Ectodermal cell (in vitro differentiated cells): Measurements from ENCODE around the gene BLMH.

Experiments used
- H3K27ac ChIP-seq: 2 replicates; pipeline ENCODE4 v1.7.0; 2013; ENCODE audit warnings: mild to moderate bottlenecking, low read depth, low read length; ENCODE audit not compliant: insufficient read depth, poor library complexity, severe bottlenecking
- H3K27me3 ChIP-seq: 2 replicates; pipeline ENCODE4 v1.7.0; 2013; ENCODE audit warnings: mild to moderate bottlenecking, low read length; ENCODE audit not compliant: insufficient read depth, control insufficient read depth, poor library complexity, severe bottlenecking
- H3K36me3 ChIP-seq: one replicate; pipeline ENCODE4 v1.7.0; 2013; ENCODE audit warnings: low read length; ENCODE audit not compliant: control insufficient read depth, insufficient read depth
- H3K4me1 ChIP-seq: one replicate; pipeline ENCODE4 v1.7.0; 2013; ENCODE audit warnings: low read length; ENCODE audit not compliant: control insufficient read depth, insufficient read depth
- H3K4me3 ChIP-seq: 2 replicates; pipeline ENCODE4 v1.7.0; 2013; ENCODE audit warnings: low read depth, low read length, control low read depth; ENCODE audit not compliant: insufficient read depth
- H3K9me3 ChIP-seq: 2 replicates; pipeline ENCODE4 v1.7.0; 2013; ENCODE audit warnings: mild to moderate bottlenecking, low read length, moderate library complexity; ENCODE audit not compliant: control insufficient read depth
- WGBS, 2 experiments: methylation state at CpG; one replicate each; pipeline ENCODE4 v1.1.7; 2013; ENCODE audit warnings: missing lambda C conversion rate in 2 of 2; 5-methylcytosine and 5-hydroxymethylcytosine counted together

The BLMH gene

DNA sequence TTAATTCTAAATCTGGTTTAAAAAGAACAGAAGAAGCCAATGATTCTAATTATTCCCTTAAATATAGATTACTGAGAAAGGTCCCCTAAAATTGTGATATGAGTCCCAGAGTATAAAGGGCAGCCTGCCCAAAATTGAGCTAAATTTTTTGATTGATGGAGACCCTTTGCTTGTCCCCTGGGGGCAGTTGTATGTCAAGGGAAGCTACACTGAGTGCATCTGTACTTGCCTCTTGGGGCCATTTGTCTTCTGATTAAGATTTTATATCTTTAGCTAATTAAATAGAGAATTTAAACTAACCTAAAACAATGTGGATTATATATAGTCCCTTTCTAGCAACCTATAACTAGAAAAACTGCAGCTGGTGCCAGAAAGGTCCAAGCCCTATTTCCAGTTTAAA is 12.6 kb downstream of the BLMH start:
- Histone ChIP-seq H3K4me3 (no peak overlapping the region), H3K9me3 (no peaks in the 10 kb centered on the region), H3K27me3 (no peaks in the 10 kb centered on the region), H3K4me1 (no peaks in the 10 kb centered on the region), H3K36me3 (peaks cover 10% of the 10 kb centered on the region), H3K27ac (no peak overlapping the region)

GRCh38 chr17:30278032-30278431 is 13.7 kb downstream of the BLMH start:
- Histone ChIP-seq H3K36me3 (peaks cover 10% of the 10 kb centered on the region), H3K4me3 (no peak overlapping the region), H3K27me3 (no peaks in the 10 kb centered on the region), H3K9me3 (no peaks in the 10 kb centered on the region), H3K27ac (no peak overlapping the region), H3K4me1 (no peaks in the 10 kb centered on the region)

- no peaks in the 10 kb centered on the region for H3K4me1 ChIP-seq
- peaks cover 8% of the 10 kb centered on the region for H3K36me3 ChIP-seq
- H3K27ac ChIP-seq = no peak overlapping the region
- H3K9me3 ChIP-seq = no peaks in the 10 kb centered on the region
- 87 to 88% methylated on average over 2 of the region's 2 CpGs for WGBS, 2 experiments
- no peak overlapping the region for H3K4me3 ChIP-seq
- H3K27me3 ChIP-seq = no peaks in the 10 kb centered on the region
Measured at GRCh38 chr17:30275911-30276310, 15.8 kb downstream of the BLMH start.

DNA sequence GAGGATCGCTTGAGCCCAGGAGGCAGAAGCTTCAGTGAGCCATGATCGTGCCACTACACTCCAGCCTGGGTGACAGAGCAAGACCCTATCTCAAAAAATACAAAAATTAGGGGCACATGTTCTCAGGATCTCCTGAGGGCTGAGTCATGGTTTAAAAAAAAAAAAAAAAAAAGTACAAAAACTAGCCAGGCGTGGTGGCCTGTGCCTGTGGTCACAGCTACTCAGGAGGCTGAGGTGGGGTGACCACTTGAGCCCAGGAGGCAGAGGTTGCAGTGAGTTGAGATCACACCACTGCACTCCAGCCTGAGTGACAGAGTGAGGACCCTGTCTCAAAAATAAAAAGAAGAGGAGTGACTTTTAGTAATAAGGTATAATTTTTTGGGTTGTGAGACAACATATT is 16.9 kb downstream of the BLMH start:
- H3K4me3 ChIP-seq = no peak overlapping the region
- WGBS, 2 experiments = 85 to 95% methylated on average over 3 of the region's 3 CpGs
- H3K27me3 ChIP-seq = no peaks in the 10 kb centered on the region
- H3K9me3 ChIP-seq = no peaks in the 10 kb centered on the region
- H3K4me1 ChIP-seq = no peaks in the 10 kb centered on the region
- H3K36me3 ChIP-seq = peaks cover 8% of the 10 kb centered on the region
- H3K27ac ChIP-seq = no peak overlapping the region

DNA sequence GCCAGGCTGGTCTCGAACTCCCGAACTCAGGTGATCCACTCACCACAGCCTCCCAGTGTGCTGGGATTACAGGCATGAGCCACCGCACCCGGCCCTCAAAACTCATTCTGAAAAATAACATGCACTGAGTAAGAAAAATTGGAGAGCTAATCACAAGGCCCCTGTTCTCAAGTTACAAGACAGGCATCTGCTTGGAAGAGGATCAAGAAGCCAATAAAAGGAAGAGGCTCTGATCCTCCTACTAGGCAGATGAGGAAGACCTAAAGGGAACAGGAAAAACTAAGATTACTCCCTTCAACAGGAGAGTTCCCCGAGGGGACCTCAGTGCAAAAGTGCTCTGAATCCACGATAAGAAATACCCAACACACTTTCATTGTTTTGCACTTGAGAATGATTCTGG is 18.4 kb downstream of the BLMH start:
- Histone ChIP-seq H3K4me1 (no peaks in the 10 kb centered on the region), H3K27ac (no peak overlapping the region), H3K9me3 (no peaks in the 10 kb centered on the region), H3K27me3 (no peaks in the 10 kb centered on the region), H3K36me3 (peaks cover 5% of the 10 kb centered on the region), H3K4me3 (no peak overlapping the region)
- 93 to 95% methylated on average over 6 of the region's 6 CpGs for WGBS, 2 experiments

- no peak overlapping the region for H3K4me3 ChIP-seq
- H3K36me3 ChIP-seq = peaks cover 8% of the 10 kb centered on the region
- no peaks in the 10 kb centered on the region for H3K4me1 ChIP-seq
- H3K27me3 ChIP-seq = no peaks in the 10 kb centered on the region
- H3K9me3 ChIP-seq = no peaks in the 10 kb centered on the region
- 98% methylated on average over 6 of the region's 6 CpGs for WGBS, 2 experiments
- H3K27ac ChIP-seq = no peak overlapping the region
Measured at GRCh38 chr17:30271102-30271501, 20.6 kb downstream of the BLMH start.

DNA sequence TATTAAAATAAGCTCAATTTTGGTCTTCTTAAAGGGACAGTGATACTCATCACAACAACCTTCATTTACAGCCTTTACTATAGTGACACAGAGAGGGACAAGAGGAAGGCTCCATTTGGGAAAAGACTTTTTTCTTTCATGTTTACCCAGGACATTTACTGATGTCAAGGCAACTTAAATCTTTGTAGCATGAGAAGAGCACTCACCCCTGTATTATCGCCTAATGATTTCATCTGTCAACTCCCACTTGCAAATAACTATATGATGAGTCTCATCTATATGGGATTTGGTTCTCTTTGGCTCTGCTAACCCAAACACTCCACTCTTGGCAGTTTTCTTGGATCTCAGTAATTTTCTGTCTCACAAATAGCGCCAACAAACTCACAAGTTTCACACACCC is 24.1 kb downstream of the BLMH start:
- H3K27me3 ChIP-seq = no peaks in the 10 kb centered on the region
- H3K4me1 ChIP-seq = no peaks in the 10 kb centered on the region
- H3K4me3 ChIP-seq = no peak overlapping the region
- H3K9me3 ChIP-seq = no peaks in the 10 kb centered on the region
- peaks cover 17% of the 10 kb centered on the region for H3K36me3 ChIP-seq
- H3K27ac ChIP-seq = no peak overlapping the region
- WGBS, 2 experiments = 96 to 98% methylated on average over 2 of the region's 2 CpGs

- Histone ChIP-seq H3K36me3 (peaks cover 16% of the 10 kb centered on the region), H3K27me3 (no peaks in the 10 kb centered on the region), H3K9me3 (no peaks in the 10 kb centered on the region), H3K4me1 (no peaks in the 10 kb centered on the region), H3K4me3 (no peak overlapping the region), H3K27ac (no peak overlapping the region)
- 93 to 100% methylated on average over 1 to 2 of the region's 2 CpGs for WGBS, 2 experiments
Measured at GRCh38 chr17:30263552-30264333, 28.0 kb downstream of the BLMH start.

- WGBS, 2 experiments = 91 to 92% methylated on average over 4 to 5 of the region's 5 CpGs
Measured at GRCh38 chr17:30256756-30257506, 34.8 kb downstream of the BLMH start.

DNA sequence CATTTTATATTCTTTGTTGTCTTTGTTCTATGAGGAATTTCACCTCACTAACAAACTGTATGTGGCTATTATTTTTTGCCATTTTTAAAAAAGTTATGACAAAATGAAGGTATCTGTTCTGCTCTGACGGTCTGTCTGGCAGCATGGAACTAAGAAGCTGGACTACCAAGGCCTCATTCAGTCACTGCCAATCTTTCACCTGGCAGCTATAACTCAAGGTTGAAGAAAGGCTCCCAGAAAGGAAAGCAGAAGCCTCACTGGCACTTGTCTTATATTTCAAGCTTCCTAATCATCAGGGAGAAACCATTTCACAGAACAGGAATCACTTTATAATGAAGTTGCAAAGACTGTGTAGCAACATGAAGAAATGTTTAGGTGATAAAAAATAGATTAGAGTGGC is 37.6 kb downstream of the BLMH start:
- no peaks in the 10 kb centered on the region for H3K4me1 ChIP-seq
- no peaks in the 10 kb centered on the region for H3K27me3 ChIP-seq
- H3K9me3 ChIP-seq = no peaks in the 10 kb centered on the region
- 77 to 90% methylated on average over 1 of the region's 1 CpG for WGBS, 2 experiments
- H3K4me3 ChIP-seq = no peak overlapping the region
- no peak overlapping the region for H3K27ac ChIP-seq
- no peaks in the 10 kb centered on the region for H3K36me3 ChIP-seq

More at GRCh38 chr17:30256756-30257506, 34.8 kb downstream of the BLMH start:
- Histone ChIP-seq H3K27ac (no peak overlapping the region), H3K4me1 (no peaks in the 10 kb centered on the region), H3K36me3 (peaks cover 3% of the 10 kb centered on the region), H3K4me3 (no peak overlapping the region), H3K27me3 (no peaks in the 10 kb centered on the region), H3K9me3 (no peaks in the 10 kb centered on the region)
